ENCODE measurements around the gene NUCB2.

The NUCB2 gene

DNA sequence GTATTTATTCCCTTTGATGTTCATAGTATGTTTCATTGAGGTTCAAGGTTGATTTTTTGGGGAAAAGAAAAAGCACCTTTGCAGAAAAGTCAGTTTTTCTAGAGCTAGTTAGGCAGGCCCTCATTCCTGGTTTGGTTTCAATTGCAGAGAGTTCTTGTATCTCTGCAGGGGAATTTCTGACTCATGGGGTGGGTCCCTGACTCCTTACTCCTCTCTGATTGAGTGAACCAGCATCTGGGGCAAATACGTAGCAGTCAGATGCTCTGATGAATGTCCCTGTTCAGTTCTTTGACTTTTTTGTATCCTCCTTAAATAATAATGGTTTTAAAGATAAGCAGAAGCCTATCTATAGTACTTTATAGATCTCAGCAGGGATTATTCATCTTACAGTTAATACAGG, 67.4 kb downstream of the NUCB2 start:
- FAIRE-seq, result no peak

DNA sequence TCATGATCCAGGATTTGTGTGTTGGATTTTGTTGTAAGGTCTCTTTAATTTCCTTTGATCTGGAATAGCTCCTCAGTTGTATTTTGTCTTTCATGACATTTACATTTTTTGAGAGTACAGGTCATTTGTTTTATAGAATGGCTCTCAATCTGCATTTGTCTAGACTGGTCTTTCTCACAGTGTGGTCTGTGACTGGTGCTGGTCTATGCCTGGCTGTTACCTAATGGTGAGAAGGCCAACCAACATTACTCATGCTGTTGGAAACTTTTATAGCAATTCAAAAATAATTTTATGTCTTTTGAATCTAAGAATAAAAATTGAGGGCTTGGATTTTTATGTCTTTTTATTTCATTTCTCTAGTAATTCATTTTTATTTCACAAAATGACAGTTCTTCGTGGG, 71.1 kb downstream of the NUCB2 start:
- FAIRE-seq, result no peak

DNA sequence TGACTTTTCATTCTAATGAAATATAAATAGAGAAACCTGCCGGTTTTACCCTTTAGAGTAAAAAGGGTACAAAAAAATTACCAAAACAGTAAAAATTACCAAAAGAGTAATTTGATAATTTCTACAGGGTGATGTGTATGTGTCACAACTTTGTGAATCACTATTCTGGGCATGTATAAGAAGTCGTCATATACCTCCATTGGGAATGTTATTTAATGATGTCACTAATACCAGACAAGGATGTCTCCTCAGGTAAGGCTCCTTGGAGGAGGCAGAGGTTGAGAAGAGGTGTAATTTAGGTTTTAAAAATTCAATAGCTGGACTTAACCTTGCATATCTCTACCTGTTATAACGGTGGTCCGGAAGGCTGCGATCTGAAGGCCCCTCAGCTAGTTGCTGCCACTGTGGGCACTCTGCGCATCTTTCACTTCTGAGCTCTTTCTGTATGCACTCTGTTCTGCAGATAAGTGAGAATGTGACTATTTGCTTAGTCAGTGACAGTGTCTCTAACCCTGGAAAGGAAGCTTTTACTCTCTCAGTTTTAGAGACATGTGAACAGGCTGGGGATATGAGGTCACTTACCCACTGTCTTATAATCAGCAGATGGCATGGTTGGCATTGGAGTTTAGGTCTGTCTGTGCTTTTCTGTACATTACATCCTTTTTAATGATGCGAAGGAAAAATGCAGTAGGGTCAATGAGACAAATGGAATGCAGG, 74.1 kb downstream of the NUCB2 start:
- FAIRE-seq, result no peak

DNA sequence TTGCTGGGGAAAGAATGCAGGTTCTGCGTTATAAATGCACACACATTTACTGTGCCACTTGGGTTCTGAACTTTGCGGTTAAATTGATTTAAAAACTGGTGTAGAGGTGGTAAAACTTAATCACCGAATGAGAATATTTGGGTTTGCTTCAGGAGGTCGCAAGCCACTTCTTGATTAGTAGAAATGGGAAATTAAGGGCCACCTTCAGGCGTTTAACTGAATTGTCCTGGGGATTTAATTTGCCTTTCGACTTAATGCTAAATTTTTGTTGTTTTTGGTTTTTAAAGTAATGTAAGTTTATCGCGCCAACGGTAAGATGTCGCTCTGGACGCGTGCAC, 74.6 kb downstream of the NUCB2 start:
- no peak for FAIRE-seq

DNA sequence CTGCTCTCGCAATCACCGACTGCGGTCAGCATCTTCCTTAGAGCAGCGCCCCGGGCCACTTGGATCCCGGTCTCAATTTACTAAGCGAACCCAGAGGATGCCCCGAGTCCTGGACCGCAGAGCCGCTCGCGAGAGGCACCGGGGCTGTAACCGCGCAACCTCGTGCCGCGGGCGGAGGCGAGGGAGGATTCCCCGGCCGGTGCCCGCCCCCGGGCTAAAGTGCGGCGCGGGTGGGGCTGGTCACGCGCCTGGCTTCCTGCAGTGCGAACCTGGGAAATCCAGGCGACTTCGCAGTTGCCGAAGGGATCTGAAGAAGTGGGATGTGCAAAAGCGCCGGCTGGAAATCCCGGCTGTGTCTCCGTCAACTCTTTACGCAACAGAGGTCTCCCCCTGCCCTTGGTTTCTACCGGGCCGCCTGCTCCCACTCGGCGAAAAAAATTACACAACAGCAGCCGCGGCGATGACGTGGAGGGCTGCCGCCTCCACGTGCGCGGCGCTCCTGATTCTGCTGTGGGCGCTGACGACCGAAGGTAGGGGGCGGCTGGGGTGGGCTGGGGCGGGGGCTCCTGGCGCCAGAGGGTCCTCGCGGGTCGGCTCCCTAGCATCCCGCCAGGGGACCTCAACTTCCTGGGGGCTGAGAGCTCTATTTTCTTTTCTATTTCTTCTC, 75.1 kb downstream of the NUCB2 start, which contains the start of gene NCR3LG1:
NCR3LG1 (plus strand) TSS at position 291 of the 667 bp plus-strand sequence; CDS start at position 461, 170 bp downstream.
- FAIRE-seq, result no peak

DNA sequence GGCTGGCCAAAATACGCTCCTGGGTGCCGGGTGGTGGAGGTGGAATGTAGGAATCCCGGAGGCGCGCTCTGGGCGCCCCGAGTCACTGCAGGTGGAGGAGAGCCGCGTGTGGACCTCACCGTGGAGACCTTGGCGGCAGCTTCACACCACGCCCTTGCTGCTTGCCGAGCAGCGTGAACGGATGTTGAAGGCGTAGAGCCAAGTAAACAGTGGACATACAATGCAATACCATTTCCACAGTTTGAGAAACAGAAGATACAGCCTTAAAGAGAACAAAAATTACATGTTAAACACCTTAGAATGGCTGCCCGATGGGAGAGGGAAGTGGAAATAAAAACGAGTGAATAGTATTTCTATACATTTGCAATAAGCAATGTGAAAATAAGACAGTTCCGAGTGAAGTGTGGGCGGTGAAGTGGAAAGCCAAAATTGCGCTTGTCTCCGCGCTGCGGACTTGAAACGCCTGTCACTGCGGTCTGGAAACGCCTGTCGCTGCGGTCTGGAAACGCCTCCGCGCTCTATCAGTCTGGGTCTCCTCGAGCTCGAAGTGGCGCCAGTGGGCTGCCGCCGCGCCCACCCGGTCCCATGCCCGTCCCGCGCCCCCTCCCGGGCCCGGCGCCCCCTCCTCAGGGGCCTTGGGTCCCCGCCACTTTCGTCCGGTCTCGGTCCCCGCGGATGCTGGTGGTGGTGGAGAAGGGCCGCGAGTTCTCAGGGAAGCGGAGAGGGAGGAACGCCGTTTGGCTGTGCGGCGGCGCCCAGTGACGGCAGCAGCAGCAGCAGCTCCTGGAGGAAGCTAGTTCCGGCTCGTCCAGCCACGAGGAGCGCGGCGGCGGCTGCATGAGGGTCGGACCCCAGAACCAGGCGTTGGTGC, 76.6 kb downstream of the NUCB2 start:
- no peak for FAIRE-seq

DNA sequence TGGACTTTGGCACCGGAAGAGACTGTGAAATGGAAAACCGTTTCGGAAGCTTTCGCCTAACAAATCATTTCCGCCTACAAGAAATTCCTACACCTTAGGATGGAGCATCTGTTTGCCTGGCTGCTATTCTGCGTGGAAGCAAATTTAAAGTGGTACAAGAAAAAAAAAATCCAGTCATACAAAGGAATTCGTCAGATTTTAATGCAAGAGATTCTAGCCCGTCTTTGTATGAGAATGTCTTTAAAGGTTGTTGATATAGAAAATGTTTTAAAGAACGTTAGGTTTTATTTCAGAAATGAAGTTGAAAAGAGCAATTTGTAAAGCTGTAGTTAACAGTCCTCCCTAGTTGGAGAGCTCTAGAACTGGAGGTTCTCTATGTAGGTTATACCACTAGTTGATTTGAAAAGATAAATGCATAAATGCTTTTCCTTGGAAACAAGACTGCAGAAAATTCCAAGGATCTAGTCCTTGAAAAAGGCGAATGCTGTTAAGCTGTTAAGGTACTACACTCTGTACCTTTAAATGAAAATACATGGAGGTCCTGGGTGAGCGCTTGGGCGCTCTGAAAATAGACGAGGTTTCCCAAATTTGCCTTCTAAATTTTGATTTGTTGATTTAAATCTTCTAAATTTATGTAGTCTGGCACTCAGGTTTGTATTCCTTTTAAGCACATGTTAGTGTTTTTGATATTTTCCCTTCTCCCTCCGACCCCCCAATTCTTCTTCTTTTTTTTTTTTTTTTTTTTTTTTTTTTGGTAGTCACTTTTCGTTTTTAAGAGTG, 77.5 kb downstream of the NUCB2 start:
- FAIRE-seq, result no peak

DNA sequence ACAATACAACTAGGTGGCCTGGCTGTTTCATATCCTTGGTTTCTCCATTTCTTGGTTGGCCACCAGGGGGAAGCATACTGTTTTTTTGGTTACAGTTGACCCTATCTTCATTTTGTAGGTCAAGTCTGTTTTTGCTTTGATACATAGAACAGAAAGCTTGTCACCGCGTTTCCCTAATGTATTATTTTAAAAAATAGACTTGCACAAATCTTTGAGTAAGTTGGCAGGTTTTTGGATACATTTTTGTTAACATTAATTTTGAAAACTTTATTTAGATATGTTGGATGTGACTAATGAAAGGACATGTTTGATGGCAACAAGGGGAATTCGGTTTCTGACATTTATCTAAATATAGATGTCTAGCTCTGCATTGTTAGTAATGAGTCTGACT, 78.1 kb downstream of the NUCB2 start:
- peak; percentile 89 for FAIRE-seq

DNA sequence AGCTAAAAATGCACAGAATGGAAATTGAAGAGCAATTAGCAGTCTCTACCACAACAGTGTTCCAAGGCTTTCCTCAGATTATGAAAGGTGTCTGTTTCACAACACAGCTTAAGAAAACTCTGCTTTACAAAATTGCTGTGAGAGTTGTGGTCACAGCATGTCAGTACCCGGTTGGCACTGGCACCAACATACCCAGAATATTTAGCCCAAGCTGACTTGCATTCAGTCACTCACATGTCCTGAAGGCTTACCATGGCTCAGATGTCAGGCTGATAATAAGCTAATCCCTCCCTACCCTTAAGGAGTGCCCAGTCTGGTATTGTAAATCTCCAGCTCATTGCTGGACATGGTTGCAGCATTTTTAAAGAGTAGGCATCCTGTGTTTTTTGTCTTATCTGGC, 90.0 kb downstream of the NUCB2 start:
- FAIRE-seq, result no peak

DNA sequence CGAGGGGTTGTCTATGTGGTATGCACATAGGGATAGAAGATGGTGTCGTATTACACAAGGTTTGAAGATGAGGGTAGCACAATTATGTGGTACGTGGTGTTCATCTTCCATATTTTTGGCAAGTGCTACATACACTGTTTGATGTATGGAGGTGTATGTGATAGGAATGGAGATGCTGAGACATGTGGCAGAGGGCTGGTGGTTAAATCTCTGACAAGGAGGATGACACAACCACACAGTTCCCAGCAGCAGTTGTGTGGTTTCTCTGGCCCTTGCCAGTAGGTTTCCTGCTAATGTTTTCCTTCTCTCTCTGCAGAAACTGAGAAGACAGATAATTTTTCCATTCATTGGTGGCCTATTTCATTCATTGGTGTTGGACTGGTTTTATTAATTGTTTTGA, 92.0 kb downstream of the NUCB2 start:
- FAIRE-seq, result no peak

DNA sequence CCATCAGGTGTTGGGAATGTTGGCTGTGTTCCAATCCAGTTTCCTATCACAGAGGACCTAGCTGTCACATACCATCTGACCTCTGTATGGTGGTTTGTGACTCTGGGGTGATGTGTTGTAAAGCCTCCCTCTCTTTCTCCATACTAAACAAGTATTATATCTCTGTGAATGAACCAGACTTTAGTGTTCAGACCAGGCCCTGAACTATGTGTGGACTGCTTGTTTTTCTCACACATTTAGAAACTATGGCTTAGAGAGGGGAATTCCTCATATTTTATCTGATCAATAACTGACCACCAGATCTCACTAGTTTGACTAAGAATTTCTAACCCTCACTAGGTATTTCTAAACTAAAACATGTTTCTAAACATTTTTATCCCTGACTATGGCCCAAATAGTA, 92.6 kb downstream of the NUCB2 start:
- FAIRE-seq, result no peak

DNA sequence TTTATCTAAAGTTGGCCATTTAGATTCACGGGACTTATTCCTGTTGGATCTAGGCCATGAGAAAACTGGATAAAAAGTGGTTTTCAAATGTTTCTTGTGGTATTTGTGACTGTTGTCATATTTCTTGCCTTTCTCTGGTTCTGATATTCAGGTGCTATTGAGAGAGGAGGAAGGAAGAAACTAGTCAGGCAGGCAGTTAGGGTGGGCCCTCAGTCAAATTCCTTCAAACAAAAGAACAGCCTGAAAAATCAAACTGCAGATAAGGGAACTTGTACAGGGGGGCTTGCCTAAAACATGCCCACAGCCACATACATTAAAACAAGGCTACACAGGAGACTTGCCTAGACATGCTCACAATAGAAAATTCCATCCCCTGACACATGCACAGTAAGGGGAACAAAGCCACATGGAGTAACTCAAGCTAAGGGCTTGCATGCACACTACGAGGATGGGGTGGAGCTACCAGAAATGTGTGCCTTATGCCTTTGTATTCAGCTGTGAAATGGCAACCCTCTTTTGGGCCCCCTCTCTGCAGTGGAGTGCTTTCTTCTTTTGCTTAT, 93.2 kb downstream of the NUCB2 start:
- FAIRE-seq, result no peak

DNA sequence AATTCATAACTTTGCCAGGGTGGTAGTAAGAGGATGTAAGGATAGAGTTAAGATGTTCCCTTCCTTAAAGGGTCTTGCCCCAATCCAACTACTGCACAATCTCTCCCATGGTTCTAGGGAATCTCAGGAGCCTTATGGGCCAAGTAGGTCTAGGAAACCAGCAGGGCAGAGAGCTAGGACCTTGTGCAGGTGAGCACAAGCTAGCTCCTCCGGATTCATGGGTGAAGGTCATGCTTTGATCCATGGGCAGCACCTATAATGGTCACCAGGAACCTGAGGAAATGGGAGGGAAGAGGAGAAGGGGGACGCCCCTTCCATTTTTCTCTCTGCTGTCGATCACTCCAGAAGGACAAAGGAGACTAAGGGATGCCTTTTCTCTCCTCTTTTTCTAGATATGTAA, 95.1 kb downstream of the NUCB2 start:
- no peak for FAIRE-seq

DNA sequence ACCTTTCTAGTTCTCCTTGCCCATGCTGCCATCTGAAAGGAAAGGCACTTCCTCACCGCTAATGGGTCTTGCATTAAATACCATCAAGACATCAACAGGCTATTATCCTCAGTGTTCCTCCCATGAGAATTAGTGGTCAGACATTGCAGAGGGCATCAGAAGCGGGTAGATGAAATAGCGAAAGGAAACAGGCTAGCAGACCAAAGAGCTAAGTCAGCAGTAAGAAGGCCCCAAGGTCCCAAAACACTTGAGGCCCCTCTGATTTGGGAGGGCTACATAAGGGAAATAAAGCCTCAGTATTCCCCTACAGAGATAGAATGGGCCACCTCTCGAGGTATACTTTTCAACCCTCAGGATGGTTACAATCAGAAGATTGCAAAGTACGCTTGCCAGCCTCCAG, 99.0 kb downstream of the NUCB2 start:
- no peak for FAIRE-seq

DNA sequence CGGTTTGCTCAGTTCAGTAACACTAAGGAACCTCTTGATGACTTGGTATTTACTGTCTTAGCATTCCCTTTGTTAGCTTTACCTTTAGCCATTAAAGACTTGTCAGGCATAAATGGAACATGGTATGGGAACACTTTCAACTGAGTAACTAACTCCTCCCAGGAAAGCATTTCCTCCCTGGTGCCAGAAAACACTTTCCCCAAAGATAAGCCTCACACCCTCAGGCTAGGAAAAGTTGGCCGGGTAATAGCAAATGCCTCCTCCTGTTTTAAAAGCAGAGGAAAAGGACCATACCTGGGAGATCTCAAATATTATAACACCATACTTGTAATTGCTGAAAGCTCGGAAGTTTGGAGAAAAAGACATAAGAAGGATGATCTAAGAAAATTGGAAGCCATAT, 100.0 kb downstream of the NUCB2 start:
- no peak for FAIRE-seq

DNA sequence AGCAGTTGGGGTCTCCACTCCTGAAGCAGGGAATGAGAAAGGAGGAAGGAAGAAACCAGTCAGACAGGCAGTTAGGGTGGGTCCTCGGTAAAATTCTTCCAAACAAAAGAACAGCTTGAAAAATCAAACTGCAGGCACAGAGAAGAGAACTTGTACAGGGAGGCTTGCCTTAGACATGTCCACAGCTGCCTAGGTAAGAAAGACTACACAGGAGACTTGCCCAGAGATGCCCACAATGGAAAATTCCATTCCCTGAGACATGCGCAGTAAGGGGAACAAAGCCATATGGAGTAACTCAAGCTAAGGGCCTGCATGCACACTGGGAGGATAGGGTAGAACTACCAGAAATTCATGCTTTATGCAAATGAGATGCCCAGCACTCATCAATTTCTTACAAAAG, 102.1 kb downstream of the NUCB2 start:
- FAIRE-seq, result no peak

DNA sequence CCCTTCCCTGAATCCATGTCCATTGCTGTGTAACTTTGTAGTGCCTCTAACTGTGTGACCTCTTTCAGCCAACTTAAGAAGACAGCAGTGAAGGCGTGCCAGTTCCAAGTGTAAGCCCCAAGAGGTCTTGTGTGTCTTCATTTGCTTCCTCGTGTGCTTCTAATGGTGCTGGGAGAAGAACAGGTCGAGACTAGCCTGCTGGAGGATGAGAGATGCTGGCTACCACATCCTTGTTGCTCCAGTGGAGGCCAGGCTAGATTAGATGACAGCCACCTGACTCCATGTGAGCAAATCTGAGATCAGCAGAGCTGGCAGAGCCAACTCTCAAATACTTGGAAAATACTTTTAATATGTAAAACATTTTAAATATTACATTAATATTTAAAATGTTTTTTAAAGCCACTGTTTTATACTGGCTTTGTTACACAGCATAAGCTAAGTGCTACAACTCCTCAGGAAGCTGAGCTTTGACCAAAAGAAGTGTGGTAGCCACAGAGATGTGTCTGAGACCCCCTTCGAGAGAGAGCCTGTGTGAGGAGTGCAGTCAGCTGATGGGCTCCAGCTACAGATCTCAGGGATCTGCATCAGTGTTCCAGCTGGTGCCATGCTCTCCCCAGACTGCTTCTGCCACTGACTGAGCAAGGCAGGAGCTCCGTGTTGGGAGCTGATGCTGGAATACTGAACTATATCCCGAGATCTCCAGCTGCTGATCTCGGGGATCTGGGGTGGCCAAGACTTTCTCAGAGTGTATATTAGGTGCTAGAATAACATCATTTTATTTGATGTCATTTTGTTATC, 103.0 kb downstream of the NUCB2 start:
- FAIRE-seq, result no peak

DNA sequence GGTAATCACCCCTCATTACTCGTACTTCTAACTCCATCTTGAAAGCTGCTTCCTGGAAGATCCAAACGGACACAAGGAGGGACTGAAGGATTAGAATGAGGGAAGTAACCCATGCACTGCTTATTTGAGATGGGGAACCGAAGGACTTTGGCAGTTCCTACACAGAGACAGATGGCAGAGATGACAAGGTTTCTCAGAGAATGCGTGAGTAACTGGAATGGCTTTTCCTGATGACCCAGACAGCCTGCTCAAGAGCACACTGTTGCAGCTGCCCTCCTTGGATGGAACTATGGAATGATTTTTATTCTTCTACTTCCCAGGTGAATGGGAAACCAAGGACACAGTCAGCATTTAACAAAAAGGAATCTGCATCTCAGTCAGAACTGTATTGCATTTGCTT, 104.6 kb downstream of the NUCB2 start:
- FAIRE-seq, result no peak

Data from G401.6 (cell line).